Activated B cell treated with CpG ODN at 0.5 μM for 24 hours (primary cell): Measurements from ENCODE around the gene SH2D3C. TPM values are rescaled to one million over a fixed set of nuclear protein-coding genes. Genes with fewer than 3 reads are reported as not detected.
A peak's percentile ranks its signal among the peaks of the same experiment; 100 is the strongest.

Experiments used
- ATAC-seq: fragments of 200-7000 bp; cut with Tn5 transposase; one replicate; pipeline ENCODE4 v1.10.0; 2021; ENCODE audit warnings: low read depth, mild to moderate bottlenecking, moderate library complexity
- CTCF ChIA-PET: fragments of 350-600 bp; sonication (Branson Sonifier 250); formaldehyde crosslinking; loops from one replicate; lab custom pipeline; 2021; ENCODE audit warnings: antibody characterized with exemption; lab: Charles Lee
- POLR2A ChIA-PET: fragments of 350-600 bp; sonication (Branson Sonifier 250); formaldehyde crosslinking; loops from one replicate; lab custom pipeline; 2021; ENCODE audit warnings: antibody characterized with exemption; lab: Charles Lee
- DNase-seq: peaks from one replicate; pipeline ENCODE4 v3.0.0; 2022
- H3K27ac Mint-ChIP-seq: one replicate; pipeline ENCODE4 v1.8.0; 2020; ENCODE audit warnings: mixed read lengths
- H3K27me3 Mint-ChIP-seq: one replicate; pipeline ENCODE4 v1.8.0; 2021; ENCODE audit warnings: mixed read lengths
- H3K36me3 Mint-ChIP-seq: one replicate; pipeline ENCODE4 v1.8.0; 2021; ENCODE audit warnings: low read depth, mixed read lengths
- H3K4me1 Mint-ChIP-seq: one replicate; pipeline ENCODE4 v1.8.0; 2021; ENCODE audit warnings: mixed read lengths
- H3K4me3 Mint-ChIP-seq: one replicate; pipeline ENCODE4 v1.8.0; 2020; ENCODE audit warnings: mild to moderate bottlenecking, mixed read lengths
- H3K9me3 Mint-ChIP-seq: one replicate; pipeline ENCODE4 v1.8.0; 2020; ENCODE audit warnings: mixed read lengths
- CTCF ChIP-seq: fragments of 200-600 bp; IDR thresholded peaks from one replicate; pipeline ENCODE4 v1.8.0; 2022; ENCODE audit warnings: antibody characterized with exemption, mild to moderate bottlenecking
- intact Hi-C: fragments of 100-400 bp; cut with micrococcal nuclease; formaldehyde crosslinking; loops from one replicate; pipeline ENCODE4 v1.15.1; 2024
- total RNA-seq: library from RNA; stranded (reverse); gene quantifications from 2 replicates; pipeline ENCODE4 v1.2.3, GENCODE V29; 2022

The SH2D3C gene
- total RNA-seq, 1 donor from 2014 or later: 51.8 TPM

- peak; percentile 49 for ATAC-seq
- DNase-seq: peak; percentile 60
- Mint-ChIP-seq H3K9me3 (no peaks in the 10 kb centered on the region), H3K36me3 (peaks cover 45% of the 10 kb centered on the region), H3K27ac (peak overlapping the region; percentile 98), H3K4me1 (peaks cover 57% of the 10 kb centered on the region), H3K4me3 (peak overlapping the region; percentile 94), H3K27me3 (no peaks in the 10 kb centered on the region)
- ChIA-PET CTCF (interaction anchor here (0.6 to 2.0 kb wide), 5 partner anchors 9 to 258 kb away, joined by 3 to 14 read pairs (median 5); partner anchors contain the start of gene CDK9), POLR2A (interaction anchor here (0.6 to 1.5 kb wide), 9 partner anchors 9 to 140 kb away, joined by 3 to 28 read pairs (median 6); partner anchors contain the start of genes CDK9, ENG, PTRH1 and ST6GALNAC4)
- intact Hi-C loops: loop anchor here (1.0 to 5.0 kb wide), 2 partner anchors 9 to 351 kb away; partner anchors contain the start of gene PTGES2
- TF ChIP-seq CTCF: no peak
Measured at GRCh38 chr9:127776195-127776923, 2.1 kb downstream of the SH2D3C start.

GRCh38 chr9:127773981-127774380 lies 4.5 kb downstream of the SH2D3C start:
- ChIA-PET CTCF (no interaction called here), POLR2A (interaction anchor here (0.7 to 7.6 kb wide), 2 partner anchors 10 to 1207 kb away, joined by 7 to 96 read pairs; partner anchors contain the start of gene CDK9)
- ATAC-seq (no peak), DNase-seq (no peak)
- intact Hi-C loops: loop anchor here (5.0 kb wide), 2 partner anchors 162 to 293 kb away; partner anchors contain the start of genes NAIF1, SLC25A25 and STXBP1
- H3K9me3 Mint-ChIP-seq: no peaks in the 10 kb centered on the region
- peak overlapping the region; percentile 35 for H3K4me3 Mint-ChIP-seq
- peak overlapping the region; percentile 78 for H3K27ac Mint-ChIP-seq
- H3K27me3 Mint-ChIP-seq: no peaks in the 10 kb centered on the region
- H3K4me1 Mint-ChIP-seq: peaks cover 61% of the 10 kb centered on the region
- H3K36me3 Mint-ChIP-seq: peaks cover 58% of the 10 kb centered on the region
- TF ChIP-seq CTCF: no peak

DNA sequence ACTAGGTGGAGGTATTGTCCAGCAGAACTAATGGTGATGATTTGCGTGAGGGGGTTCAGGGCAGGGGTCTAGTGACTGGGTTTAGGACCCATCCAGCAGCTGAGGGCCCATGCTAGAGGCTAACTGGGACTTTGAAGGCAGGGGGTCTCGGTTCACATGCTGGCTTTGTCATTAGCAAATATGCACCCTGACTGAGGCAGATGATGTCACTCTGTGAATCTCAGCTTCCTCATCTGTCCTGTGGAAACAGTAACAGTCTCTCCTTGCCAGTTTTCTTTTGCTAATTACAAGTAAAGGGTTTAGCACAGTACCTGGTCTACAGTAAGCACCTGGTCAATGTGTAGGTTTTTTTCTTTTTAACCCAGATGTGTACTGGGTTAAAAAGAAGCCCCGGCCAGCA lies 5.2 kb downstream of the SH2D3C start:
- H3K27ac Mint-ChIP-seq: peak overlapping the region; percentile 41
- H3K27me3 Mint-ChIP-seq: no peaks in the 10 kb centered on the region
- no peak for TF ChIP-seq CTCF
- H3K4me1 Mint-ChIP-seq: peaks cover 63% of the 10 kb centered on the region
- H3K36me3 Mint-ChIP-seq: peaks cover 62% of the 10 kb centered on the region
- ChIA-PET POLR2A (interaction anchor here (0.6 to 7.6 kb wide), 3 partner anchors 11 to 1206 kb away, joined by 3 to 96 read pairs (median 7); partner anchors contain the start of gene CDK9), CTCF (no interaction called here)
- ATAC-seq: no peak
- intact Hi-C loops: loop anchor here (5.0 kb wide), 2 partner anchors 161 to 294 kb away; partner anchors contain the start of genes NAIF1, SLC25A25 and STXBP1
- no peak overlapping the region for H3K4me3 Mint-ChIP-seq
- no peaks in the 10 kb centered on the region for H3K9me3 Mint-ChIP-seq
- no peak for DNase-seq

- no peaks in the 10 kb centered on the region for H3K9me3 Mint-ChIP-seq
- TF ChIP-seq CTCF: no peak
- ATAC-seq (no peak), DNase-seq (no peak)
- H3K36me3 Mint-ChIP-seq: peaks cover 60% of the 10 kb centered on the region
- H3K4me1 Mint-ChIP-seq: peaks cover 66% of the 10 kb centered on the region
- CTCF ChIA-PET: interaction anchor here (2.5 to 4.1 kb wide), 2 partner anchors 11 to 38 kb away, joined by 11 to 32 read pairs; partner anchors contain the start of genes CDK9 and TOR2A
- no peak overlapping the region for H3K4me3 Mint-ChIP-seq
- intact Hi-C loops: loop anchor here (5.0 kb wide), 2 partner anchors 160 to 295 kb away; partner anchors contain the start of genes NAIF1, SLC25A25 and STXBP1
- POLR2A ChIA-PET: interaction anchor here (0.7 to 7.6 kb wide), 7 partner anchors 7 to 93 kb away, joined by 3 to 96 read pairs (median 21); partner anchors contain the start of genes CDK9, FPGS, SH2D3C and TOR2A
- peak overlapping the region; percentile 12 for H3K27ac Mint-ChIP-seq
- H3K27me3 Mint-ChIP-seq: no peaks in the 10 kb centered on the region
Measured at GRCh38 chr9:127772603-127773002, 5.9 kb downstream of the SH2D3C start.
